Measurements from ENCODE around the gene CHD2.
"Not testable (repeated sequence)": the region's sequence is repeated elsewhere in the genome, so short reads cannot be mapped to it uniquely, and the experiment has no call there.

The CHD2 gene

DNA sequence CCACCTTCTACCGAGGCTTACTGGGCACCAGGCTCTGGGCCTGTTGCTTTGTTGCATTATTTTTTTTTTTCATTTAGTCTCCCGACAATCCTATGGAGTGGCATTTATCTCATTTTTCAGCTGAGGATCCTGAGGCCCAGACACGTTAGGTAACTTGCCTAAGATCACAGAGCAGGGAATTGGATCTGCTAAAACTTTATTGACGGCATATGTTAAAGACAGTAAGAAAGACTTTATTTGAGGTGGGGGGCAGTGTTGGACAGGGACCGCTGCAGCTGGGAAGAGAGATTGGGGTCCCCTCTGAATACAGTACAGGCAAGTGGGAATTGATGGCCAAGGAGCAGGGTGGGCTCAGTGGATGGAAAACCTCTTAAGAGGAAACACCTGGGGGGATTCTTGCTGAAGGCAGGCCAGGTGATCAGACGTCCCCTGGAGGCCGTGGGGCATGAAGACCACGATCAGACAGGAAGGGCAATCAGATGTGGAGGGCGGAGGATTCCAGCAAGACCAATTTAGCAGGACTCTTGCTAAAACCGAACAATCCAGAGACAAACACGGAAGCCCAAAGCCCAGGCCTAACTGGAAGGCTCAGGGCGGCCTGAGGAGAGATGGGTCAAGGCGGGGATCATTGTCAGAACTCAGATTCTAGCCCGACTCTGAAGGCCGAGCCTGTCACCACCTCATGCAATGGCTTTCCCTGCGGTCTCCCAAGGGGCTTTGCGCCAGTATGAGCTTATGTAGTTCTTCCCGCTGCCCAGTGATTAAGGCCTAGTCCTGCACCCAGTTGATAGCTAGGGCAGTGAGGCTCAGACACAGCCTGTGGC is 135.2 kb downstream of the CHD2 start:
- DNase-seq (ENCODE audit: low read depth in 2 of 2), result no peak

- peak in 1 of 2 donors; percentile 11 for DNase-seq (ENCODE audit: low read depth in 2 of 2)
Observed at GRCh38 chr15:93035953-93036810, 136.1 kb downstream of the CHD2 start.

- no peak for DNase-seq (ENCODE audit: low read depth in 2 of 2)
Observed at GRCh38 chr15:93036951-93037819, 137.1 kb downstream of the CHD2 start.

DNA sequence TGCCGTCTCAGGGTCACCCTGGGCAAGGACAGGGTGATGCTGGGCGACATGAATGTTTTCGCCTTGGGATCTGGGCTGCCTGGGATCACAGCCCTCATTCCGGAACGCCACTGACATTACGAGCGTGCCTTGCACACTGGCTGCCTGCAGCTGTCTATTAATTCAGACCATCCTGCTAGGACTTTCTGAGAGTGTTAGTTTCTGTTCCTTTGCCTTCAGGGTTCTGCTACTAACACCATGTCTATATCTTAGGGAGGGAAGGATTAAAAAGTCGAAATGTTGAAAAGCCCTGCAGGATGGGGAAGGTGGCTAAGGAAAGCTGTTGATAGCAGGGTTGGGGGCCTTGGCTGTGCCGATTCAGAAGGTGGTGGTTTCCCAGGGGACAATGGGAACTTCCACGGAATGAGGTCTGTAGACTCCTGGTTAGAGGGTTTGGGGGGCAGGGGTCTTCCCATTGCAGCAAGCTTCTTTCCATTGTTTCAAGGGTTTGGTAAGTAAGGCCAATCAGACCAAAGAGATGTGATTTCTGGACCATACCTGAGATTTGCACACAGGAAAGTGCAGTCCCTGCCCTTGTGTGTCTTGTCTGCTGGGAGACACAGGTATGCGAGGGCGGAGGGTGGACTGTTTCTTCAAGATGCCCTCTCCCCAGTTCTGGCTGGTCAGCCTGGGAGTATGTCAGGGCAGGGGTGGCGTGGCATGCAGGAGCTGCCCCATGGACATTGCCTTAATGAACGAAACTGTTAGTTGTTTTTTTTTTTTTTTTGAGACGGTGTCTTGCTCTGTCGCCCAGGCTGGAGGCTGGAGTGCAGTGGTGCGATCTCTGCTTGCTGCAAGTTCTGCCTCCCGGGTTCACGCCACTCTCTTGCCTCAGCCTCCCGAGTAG is 137.9 kb downstream of the CHD2 start:
- no peak for DNase-seq (ENCODE audit: low read depth in 2 of 2)

GRCh38 chr15:93039562-93040287 is 139.6 kb downstream of the CHD2 start:
- not testable (repeated sequence) for DNase-seq (ENCODE audit: low read depth in 2 of 2)

DNA sequence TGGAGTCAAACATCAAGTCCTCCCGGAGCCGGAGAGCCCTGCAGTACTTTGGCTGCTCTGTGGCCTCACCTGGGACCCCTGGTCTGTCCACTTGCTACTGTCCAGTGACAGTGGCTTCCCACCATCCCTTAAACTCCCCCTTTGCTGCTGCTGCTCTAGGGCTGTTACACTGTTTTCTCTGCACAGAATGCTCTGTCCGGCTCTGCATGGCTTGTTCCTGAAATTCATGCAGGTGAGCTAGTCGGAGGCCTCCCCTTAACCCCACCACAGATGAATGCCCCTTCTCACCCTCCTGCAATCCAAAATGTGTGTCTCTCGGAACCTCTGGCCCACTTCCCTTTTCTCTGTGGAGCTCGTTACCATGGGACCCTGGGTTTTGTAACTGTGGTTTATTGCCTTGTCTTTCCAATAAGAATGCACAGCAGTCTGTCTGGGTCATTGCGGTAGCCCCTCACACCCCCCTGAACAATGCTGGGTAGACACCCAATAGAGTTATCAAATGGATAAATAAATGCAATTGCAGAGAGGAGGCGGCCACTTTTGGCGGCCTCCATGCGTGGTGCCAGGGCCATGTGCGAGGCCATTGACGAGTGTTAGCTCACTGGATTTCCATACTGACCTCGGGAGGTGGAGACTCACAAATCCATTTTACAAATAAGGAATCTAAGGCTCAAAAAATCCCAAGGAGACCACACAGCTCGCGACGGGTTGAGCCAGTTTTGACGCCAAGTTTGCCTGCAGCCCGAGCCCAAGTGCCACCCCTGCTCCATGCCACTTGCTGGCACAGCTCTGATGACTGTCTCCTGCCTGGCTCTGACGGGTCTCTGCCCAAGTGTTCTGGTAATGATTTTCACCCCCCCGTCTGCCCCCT is 140.4 kb downstream of the CHD2 start:
- DNase-seq (ENCODE audit: low read depth in 2 of 2), result no peak

- no peak for DNase-seq (ENCODE audit: low read depth in 2 of 2)
Observed at GRCh38 chr15:93041159-93041547, 141.0 kb downstream of the CHD2 start.

DNA sequence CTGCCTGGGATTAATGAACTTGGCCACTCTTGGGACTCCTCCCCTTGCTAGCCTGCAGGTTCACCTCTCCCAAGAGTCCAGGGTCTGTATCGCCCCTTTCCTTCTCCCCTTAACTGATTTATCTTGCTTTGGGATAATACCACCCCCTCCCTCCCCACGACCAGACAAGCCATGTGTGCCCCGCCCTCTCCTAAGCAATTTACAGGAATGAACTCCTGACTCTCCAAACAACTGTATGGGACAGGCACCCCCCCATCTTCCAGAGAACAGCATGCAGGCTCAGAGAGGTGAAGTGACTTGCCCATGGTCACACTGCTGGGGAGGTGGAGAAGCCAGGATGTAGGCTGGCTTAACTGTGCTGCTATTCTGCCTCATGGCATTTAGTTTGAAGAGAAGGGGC is 142.1 kb downstream of the CHD2 start:
- no peak for DNase-seq (ENCODE audit: low read depth in 2 of 2)

GRCh38 chr15:93042691-93043378 is 142.7 kb downstream of the CHD2 start:
- no peak for DNase-seq (ENCODE audit: low read depth in 2 of 2)

- no peak for DNase-seq (ENCODE audit: low read depth in 2 of 2)
Observed at GRCh38 chr15:93043621-93044300, 143.6 kb downstream of the CHD2 start.

DNA sequence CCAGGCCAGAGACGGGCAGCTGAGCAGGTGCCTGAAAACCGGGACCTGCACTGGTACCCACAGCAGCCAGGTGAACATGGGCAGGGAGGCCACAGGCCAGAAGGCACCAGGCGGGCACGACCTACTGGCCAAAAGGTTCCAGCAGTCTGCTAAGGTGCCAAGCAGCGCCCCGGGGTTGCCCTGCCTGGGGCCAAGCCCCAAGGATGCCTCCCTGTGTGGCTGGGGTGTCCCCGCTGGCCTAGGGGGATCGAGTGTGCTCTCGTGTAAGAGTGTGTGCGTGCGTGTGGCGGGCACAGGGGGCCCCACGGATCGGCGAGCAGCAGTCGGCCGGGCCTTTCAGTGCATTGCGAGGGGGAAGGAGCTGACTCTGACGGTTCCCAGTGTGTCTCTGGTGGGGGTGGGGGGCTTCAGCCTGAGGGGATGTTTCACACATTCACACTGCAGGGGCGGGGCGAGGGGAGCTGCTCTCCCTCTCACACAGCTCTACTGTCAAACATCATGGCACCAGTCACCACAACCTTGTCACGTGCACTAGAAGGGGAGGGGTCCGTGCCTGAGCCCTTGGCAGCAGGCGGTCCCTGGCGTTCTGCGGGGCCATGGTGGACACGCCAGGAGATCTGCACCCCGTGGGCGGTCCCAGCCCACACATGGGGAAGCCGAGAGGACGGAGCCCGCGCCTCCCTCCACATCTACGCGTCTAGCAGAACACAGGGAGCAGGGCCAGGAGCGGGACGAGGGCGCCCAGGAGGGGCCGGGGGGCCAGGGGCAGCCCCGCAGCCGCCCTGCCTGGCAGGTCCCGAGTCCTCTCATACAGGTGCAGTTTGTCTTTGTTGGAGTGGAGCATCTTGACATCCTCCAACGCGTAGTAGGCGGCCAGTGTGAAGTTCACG is 144.4 kb downstream of the CHD2 start:
- no peak for DNase-seq (ENCODE audit: low read depth in 2 of 2)

GRCh38 chr15:93045191-93045785 is 145.2 kb downstream of the CHD2 start:
- DNase-seq (ENCODE audit: low read depth in 2 of 2), result no peak

- no peak for DNase-seq (ENCODE audit: low read depth in 2 of 2)
Observed at GRCh38 chr15:93046120-93046519, 146.0 kb downstream of the CHD2 start.

- DNase-seq (ENCODE audit: low read depth in 2 of 2), result no peak
Observed at GRCh38 chr15:93046721-93047120, 146.6 kb downstream of the CHD2 start.

GRCh38 chr15:93047621-93048425 is 147.7 kb downstream of the CHD2 start:
- peak in 1 of 2 donors; percentile 15 for DNase-seq (ENCODE audit: low read depth in 2 of 2)

- no peak for DNase-seq (ENCODE audit: low read depth in 2 of 2)
Observed at GRCh38 chr15:93048426-93048721, 148.2 kb downstream of the CHD2 start.
